NCI-H1105 treated with DMSO at 0.1 percent for 48 hours (cell line): ENCODE data around the gene PTGDS.
A peak's percentile ranks its signal among the peaks of the same experiment; 100 is the strongest.
"Not testable (repeated sequence)": the region's sequence is repeated elsewhere in the genome, so short reads cannot be mapped to it uniquely, and the experiment has no call there.

ENCODE experiments used
- DNase-seq: peaks from one replicate; lab custom pipeline; 2025; lab: John Stamatoyannopoulos, UW

PTGDS gene

DNA sequence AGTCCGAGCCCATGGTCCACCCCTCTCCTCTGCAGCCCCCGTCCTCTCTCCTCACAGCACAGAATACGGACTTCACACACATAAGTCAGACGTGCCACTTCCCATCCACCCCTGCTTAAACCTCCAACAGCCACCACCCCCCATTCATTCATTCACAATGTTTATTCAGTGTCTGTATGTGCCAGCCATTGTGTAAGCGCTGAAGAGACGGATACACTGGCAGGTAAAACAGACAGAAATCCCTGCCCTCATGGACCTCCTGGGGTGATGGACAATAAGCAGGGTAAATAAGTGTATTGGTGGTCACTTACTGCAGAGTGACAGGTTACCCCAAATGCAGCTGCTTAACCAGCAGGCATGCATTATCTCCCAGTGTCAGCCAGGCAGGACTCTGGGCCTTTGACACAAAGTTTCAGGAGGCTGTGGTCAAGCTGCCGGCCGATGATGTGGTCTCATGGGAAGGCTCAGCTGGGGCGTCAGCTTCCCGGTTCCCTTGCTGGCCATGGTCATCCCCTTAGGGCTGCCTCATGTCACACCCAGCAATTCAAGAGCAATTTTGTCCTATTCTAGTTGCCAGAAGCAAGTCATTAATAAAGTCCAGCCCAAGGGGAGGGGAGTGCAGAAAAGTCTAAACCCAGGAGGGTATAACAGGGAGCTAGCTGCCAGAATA, 13.1 kb downstream of the PTGDS start:
- DNase-seq: no peak

DNA sequence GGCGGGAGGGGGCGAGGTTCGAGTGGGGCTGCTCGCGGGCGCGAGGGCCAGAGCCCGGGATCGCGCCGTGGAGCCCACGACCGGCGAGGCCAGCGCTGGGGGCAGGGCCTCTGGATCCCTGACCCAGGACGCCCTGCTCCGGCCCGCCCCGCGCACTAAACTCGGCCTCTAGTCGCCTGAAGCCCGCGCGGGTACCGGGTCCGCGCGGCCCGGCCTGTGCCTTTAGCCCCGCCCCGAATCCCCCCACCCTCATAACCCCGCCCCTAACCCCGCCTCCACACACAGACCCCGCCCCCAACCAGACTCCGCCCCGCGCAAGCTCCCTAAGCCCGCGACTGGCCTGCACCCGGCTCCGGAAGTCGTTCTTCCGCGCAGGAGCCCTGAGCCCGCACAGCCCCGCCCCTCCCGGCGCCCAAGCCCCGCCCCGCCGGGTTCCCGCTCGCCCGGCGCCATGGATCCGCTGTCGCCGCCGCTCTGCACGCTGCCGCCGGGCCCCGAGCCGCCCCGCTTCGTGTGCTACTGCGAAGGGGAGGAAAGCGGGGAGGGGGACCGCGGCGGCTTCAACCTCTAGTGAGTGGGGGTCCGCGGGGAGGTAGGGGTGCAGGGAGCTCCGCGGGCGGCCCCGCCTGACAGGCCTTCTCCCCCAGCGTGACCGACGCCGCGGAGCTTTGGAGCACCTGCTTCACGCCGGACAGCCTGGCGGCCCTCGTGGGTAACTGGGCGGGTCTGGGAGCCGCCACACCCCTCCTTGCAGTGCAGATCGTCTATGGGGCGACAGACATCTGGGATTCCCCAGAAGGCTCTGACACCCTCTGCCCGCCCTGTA, 14.9 kb downstream of the PTGDS start, which contains the start of gene PAXX:
Gene PAXX (plus strand): TSS at position 430 of the 826 bp plus-strand sequence. CDS start 22 bp downstream, at position 452.
- peak; percentile 66 for DNase-seq

DNA sequence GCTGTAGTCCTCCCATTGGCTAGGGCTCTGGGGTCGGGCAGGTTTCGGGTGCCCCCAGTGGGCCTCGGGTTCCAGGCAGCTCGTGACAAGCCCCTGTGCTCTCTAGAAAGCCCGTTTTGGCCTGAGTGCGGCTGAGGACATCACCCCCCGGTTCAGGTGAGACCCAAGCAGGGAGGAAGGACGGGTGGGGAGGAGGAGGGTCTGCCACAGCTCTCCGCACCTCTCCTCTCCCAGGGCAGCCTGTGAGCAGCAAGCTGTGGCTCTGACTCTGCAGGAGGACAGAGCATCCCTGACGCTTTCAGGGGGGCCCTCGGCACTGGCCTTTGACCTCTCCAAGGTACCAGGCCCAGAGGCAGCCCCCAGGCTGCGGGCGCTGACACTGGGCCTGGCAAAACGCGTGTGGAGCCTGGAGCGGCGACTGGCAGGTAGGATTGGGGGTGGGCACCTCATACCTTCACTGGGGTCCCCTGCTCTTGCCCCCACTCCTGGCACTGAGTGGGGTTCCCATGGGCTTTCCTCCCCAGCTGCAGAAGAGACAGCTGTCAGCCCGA, 15.6 kb downstream of the PTGDS start:
- DNase-seq: no peak

DNA sequence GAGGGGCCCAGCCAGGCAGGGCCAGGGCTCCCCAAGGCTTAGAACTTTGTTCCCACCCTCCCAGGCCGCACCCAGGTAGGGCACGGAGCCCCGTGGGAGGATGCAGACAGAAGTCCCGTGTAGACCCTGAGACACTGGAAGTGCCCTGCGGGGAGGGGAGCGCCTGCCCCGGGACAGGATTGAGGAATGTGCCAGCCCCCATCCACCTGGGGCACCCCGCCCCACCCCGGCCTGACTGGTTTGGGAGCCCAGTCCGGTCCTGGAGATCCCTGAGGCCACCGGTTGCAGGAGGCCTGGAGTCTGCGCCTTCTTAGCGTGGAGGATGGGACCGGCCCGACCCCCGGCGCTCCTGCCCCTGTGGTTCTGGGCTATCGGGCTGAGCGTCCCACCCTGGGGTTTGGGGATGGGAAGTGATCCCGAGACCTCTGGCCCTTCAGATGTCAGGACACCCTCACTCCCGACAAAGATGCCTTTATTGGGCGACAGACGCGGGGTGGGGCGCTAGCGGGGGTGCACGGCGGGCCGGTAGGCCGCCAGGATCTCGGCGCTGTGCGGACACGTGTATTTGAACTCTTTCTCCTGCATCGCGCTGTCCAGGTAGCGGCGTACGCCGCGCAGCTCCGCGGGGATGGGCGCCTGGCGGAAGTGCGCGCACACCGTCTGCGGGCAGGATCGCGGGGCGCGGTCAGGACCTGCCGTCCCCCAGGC, 17.0 kb downstream of the PTGDS start:
- DNase-seq: no peak

DNA sequence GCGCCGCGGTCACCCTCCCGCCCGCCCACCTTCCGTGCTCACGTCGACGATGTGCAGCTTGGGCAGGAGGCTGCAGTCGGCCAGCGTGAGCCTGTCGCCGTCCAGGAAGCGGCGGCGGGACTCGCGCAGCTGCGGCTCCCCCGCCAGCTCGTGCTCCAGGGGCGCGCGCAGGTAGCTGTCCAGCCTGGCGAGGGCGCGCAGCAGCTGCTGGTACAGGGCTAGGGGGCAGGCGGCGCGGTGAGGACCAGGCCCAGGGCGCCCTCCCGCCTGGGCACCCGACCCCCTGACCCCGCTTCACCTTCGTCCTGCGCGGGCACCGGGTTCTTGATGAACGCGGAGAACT, 17.6 kb downstream of the PTGDS start:
- peak; percentile 17 for DNase-seq

DNA sequence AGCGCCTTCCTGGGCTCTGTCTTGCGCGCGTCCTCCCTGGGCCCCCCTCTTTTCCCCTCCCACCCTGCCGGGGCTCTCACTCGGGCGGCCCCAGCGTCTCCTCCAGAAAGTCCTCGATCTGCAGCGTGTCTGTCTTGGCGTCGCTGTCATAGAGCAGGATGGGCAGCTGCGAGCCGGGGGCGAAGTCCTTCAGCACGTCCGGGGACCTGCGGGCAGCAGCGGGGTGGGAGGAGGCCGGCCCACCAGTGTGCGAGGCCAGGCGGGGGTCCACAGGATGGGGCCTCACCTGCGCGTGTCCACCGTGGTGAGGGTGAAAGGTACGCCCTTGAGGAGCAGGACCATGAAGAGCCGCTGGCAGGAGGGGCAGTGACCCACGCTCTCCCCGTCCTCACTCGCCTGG, 18.1 kb downstream of the PTGDS start:
- DNase-seq: no peak

DNA sequence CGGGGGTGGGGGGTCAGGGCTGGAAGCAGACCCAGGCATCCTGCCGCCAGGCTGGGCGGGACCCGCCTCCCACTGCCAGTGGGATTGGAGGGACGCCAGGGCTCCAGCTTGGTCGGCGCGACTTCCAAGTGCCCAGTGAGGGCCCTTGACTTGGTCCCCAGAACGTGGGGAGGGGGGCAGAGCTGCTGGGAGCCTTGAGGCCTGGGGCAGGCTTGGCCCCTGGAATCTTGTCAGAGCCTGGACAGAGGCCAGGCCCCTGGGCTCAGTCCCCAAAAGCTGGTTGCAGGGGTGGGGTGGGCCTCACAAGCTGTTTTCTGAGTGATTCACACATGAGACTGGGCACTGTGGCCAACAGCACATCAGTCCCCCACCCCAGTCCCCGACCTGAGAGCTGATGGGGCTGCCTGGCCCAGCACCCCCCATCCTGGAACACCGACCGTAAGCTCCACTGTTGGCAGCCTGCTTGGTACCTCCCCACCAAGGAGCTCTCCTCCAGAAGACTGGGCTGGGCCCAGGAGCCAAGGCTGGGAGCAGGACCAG, 18.5 kb downstream of the PTGDS start:
- DNase-seq: peak; percentile 29

DNA sequence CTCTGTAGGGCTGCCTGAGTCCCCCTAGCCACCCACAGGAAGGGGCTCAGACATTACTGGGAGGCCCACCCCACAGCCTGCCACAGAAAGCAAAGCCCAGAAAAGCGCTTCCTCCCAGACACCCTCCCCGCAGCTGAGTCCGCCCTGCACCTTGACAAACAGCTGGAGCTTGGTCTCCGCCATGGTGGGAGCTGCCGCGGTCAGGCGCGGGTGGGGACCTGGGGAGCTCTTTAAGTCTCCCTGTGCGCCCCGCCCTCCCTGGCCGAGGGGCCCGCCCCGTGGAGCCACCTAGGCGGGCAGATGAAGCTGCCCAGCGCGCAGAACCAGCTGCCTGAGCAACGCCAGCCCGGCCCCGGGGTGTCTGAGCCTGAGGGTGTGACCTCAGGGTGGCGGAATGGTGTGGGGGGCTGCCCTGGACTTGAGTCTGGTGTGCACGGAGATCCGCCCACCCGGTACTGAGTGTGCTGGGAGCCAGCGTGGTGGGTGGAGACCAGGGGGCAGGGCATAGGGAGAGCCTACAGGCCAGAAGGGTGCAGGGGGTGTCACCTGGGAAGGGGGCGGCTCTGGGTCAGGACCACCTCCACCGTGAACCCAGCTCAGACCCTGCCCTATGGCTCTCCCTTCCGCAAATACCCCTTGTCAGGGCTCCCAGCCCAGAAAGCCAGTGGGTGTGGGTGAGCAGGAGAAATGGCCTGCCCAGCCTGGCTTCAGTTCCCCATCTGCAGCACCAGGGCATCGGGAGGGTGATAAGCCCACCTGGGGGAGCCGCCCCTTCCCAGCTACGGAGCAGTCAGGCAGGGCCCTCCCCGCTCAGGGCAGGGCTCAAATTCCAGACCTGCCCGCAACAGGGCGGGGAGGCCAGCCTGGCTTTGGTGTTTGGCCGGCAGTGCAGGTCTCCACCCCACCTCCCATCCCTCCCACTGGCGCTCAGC, 19.3 kb downstream of the PTGDS start, which contains the start of gene CLIC3:
Gene CLIC3 (minus strand): TSS at position 208 of the 932 bp plus-strand sequence. CDS start 25 bp downstream, at position 183.
- no peak for DNase-seq

DNA sequence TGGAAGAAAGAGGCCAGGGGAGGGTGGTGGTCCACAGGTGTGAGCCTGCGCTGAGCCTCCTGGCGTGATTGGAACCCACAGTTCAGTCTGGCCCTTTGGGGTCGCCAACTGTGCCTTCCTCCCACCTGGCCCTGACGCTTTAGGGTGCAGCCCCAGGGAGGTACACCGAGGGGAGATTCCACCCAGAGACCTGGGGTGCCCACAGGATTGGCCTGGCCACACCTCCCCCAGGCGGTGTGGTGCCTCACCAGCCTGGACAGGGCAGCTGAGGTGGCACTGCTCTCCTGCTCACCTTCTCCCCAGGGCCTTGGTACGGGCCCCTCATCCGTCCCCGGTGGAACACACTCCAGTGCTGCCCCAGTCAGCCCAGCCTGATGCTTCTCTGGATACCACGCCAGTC, 20.1 kb downstream of the PTGDS start:
- no peak for DNase-seq

DNA sequence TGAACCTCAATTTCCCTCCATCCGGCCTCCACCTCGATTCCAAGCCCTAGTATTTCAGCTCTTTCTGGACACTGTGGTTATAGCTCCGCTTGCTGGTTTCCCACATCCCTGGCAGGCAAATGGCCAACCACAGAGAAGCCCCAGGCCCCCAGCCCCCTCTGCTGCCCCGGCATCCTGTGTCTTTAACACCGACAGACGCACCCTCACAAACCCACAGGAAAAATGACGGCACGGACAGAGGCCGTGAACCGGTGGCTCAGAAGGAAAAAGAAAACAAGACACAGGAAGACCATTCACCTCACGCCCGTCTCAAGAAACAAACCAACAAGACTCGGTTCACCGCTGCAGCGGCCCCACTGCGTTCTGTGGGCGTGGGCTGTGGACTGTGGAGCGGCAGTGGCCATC, 20.5 kb downstream of the PTGDS start:
- no peak for DNase-seq

DNA sequence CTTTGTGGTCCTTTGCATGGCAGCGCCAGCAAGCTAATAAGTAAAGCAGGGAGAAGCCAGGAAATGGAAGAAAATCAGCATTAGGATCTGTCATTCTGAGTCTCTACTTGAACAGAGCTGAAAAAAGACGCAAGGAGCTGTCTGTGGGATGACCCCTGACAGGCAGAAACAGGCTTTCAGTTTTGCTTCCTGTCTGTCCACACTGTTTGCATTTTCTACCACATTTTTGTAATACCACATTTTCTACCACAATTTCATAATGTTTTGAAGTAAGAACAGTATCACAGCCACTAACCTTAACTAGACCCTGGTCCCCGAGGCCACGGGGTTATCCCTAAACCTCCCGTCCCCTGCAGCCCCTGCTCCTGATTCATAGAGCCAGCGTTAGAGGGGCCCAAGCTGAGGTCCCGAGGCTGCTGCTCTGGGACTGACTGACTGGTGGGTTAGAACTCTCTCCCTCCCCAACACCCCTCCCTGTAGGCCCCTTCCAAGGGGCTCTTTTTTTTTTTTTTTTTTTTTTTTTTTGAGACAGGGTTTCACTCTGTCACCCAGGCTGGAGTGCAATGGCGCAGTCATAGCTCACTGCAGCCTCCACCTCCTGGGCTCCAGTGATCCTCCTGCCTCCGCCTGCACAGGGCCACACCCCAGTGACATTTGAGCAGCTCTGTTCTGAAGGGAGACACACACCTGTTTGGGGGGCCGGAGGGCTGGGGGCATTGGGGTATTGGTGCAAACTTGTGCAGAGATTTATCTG, 23.1 kb downstream of the PTGDS start:
- no peak for DNase-seq

DNA sequence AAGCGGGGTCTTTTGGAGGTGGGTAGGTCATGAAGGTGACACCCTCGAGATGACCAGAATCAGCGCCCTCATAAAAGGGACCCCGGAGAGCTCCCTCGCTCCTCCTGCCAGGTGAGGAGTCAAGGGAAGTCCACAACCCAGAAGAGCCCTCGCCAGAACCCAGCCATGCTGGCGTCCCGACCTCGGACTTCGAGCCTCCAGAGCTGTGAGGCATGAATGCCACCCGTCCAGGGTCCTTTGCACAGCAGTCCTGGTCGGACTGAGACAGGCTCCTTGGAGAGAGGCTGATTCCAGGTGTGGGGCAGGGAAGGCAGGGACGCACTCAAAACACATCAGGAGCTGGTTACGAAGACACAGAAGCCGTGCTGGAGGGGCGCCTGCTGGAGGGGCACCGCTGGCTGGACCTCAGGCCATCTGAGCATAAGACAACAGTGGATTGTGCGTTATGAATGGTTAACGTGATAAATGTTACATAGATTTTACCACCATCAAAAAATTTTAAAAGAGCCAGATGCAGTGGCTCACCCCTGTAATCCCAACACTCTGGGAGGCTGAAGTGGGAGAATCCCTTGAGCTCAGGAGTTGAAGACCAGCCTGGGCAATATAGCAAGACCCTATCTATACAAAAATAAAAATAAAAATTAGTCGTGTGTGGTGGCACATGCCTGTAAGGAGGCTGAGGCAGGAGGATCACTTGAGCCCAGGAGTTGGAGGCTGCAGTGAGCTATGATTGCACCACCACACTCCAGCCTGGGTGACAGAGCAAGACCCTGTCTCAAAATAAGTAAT, 24.7 kb downstream of the PTGDS start:
- DNase-seq: no peak

DNA sequence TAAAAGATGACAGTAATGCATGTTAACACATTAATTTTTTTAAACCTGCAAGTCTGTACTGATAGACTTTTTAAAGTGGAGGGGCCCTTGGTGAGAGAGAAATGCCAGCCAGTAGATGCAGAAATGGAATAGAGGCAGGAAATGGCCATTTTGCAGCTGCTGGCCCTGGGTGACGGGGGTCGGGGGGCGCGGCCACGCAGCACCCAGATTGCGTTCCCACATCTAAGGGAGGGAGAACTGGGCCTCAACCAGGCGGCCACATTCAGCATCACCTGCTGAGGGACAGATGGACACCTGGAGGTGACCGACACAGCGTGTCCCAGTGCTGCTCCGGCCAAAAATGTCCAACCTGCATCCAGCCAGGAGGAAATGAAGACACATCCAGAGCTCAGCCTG, 25.3 kb downstream of the PTGDS start:
- DNase-seq: no peak

DNA sequence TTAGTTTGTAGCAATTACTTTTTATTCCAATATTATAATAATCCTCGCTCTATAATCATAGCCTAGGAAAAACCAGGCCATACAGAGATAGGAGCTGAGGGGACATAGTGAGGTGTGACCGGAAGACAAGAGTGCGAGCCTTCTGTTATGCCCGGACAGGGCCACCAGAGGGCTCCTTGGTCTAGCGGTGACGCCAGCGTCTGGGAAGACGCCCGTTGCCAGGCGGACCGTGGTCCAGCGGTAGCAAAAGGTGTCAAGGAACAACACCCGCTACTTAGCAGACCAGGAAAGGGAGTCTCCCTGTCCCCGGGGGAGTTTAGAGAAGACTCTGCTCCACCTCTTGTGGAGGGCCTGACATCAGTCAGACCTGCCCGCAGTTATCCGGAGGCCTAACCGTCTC, 27.0 kb downstream of the PTGDS start:
- not testable (repeated sequence) for DNase-seq

DNA sequence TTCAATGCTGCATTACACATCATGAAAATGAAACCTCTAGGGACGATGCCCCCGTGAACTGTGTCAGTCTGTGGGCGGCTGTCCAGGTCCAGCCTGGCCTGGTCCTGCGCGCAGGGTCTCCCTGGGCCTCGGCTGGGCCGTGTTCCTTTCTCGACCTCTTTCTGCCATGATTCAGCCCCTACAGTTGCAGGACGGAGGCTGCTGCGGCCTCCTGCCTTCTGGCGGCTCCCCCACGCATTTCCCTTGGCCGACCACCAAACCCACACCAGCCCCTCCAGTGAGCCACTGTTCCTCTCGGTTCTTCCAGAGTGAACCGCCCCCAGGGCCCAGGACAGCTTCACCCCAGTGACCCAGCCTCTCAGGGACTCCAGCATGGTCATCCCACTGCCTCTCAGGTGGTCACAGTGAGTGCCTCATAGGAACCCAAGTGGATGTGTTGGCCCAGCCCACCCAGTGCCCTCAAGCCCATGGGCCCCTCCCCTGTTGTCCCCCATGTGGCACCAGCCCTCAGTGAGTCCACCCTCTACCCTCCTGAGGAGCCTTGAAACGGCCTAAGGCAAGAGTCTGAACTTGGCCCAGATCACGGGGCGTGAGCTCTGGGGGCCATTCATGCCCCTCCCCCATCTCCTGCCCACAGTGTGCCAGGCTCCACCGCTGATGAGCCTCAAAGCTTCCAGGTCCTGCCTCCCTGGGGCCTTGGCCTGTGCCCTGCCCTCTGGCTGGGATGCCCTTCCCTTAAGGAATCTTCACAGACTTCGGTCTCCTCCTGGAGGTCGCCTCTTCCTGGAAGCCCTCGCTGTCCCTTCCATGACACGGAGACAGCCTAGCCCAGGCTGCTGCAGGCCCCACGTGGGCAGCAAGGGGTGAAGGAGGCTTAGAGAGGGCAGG, 29.1 kb downstream of the PTGDS start:
- DNase-seq: no peak

DNA sequence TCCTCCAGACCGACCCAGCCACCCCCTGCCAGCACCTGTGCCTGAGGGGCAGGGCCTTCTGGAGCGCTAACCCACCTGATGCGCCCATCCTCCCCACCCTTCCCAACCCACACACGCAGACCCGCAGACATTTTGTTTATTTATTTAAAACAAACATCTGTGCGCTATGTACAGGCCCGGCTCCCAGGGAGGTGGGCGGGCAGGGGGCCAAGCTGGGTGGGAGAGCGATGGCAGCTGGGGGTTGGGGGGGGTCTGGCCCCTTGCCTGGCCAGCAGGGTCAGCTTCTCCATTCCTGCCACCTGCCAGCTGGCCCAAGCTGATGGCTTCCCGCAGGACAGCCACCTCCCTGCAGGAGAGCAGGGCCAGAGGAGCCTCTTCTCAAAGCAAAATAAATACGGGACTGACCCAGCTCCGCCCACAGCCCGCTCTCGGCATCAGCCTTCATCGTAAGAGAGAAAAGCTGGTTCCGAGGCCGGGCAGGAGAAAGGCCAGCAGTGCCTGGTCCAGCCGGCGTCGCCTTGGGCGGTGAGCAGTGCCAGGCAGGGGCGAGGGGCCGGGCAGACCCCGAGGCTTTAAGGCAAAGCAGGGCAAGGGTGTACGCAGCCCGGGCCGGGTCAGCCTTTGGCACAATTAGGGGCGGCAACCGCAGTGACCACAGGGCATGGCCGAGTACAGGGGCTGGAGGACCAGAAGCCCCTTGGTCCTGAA, 30.0 kb downstream of the PTGDS start:
- no peak for DNase-seq

DNA sequence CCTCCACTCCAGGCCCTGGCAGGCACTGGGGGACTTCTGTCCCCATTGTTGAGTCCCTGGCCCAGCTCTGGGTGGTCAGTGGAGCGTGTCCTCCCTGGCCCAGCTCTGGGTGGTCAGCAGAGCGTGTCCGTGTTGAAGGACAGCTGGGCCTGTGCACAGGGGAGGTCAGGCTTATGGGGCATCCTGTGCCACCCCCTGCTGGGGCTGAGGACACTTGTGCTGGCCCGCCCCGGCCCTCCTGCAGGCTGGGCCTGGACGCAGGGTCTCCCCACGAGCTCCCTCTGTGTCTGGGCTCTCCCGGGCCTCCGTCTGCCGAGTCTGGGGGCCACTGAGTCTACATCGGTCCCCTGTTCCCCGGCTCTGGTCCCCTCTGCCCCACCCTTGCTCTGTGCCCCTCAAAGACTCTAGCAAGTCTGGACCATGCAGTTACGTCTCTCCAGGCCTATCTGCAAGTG, 30.5 kb downstream of the PTGDS start:
- no peak for DNase-seq

DNA sequence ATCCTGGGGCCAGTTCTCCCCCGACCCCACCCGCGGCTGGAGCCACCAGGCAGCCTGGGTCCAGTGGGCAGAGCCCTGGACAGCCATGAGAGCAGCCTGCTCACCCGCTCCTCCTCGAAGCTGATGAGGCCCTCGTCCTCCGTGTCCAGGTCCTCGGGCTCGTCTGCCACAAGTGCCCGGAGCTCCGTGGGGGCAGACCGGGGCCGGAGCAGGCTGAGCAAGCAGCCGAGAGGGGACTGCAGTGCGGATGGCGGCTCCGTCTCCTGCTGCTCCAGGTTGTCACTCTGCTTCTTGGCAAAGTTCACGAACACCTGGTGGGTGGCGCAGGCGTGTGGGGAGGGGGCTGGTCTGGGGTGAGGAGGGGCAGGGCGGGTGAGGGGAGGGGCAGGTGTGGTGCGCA, 31.0 kb downstream of the PTGDS start:
- DNase-seq: no peak
